ENCODE data around the gene SRSF3.
"Not testable (repeated sequence)": the region's sequence is repeated elsewhere in the genome, so short reads cannot be mapped to it uniquely, and the experiment has no call there.

SRSF3 gene

DNA sequence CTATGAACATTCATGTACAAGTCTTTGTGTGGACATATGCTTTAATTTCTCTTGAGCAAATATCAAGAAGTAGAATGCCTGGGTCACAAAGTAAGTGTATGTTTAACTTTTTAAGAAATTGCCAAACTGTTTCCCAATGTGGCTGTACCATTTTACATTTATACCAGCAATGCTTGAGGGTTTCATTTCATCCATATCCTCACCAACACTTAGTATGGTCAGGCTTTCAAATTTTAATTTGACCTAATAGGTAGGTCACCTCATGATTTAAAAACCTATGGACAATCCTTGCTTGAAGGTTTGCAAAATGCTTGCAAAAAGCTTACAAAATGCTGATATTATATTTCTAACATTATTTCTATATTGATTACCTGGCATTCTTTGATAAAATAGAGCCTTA is 19.5 kb upstream of the SRSF3 start:
- DNase-seq (ENCODE audit: low read depth, low spot score) = no peak

DNA sequence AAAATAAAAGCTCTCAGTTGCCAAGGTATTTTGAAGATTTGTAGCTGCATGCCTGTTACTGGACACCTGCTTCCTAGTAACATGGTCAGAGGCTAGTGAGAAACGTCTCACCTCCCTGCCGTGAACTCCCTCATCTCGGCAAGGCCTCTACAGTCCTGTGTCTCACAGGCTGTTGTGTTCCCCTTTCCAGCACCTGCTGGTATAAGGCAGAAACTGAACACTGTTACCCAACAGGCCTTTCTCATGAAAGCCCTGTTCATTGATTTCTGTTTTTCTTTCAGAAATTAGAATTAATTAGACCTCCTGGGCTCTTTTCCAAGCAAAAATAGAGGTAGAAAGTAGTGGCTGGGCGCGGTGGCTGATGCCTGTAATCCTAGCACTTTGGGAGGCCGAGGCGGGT is 17.6 kb upstream of the SRSF3 start:
- DNase-seq (ENCODE audit: low read depth, low spot score) = no peak

DNA sequence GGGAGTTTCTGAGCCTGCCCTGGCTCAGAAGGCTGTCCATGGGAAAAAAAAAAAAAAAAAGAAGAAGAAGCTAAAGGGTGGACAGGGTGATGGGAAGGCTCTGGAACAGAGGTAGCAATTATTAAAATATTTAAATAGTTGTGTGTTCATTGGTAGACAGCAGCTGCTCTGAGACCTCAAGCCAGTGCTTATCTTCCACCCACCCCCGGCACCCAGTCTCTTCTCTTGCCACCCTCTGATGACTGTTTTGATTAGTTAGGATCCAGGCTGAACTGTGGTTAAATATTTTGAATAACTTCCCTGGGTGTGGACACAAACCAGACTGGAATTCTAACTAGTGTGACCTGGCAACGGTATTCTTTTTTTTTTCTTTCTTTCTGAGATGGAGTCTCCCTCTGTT is 16.9 kb upstream of the SRSF3 start:
- no peak for DNase-seq (ENCODE audit: low read depth, low spot score)

DNA sequence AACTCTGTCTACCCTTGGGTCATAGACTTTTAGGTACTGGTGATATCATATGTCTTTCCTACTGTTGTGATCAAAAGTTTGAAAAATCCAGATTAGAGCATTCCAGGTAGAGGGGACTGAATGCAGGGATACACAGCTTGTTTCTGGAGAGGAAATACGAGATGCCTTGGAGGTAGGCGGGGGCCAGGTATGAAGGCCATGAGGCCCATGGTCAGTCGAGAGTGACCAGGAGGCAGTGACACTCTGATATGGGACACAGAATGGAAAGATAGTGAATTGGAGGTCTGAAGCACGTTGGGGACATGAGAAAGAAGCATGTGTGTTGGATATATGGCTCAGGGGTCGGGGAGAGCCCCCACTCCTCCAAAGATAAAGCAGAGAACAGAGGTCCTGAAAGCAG is 16.1 kb upstream of the SRSF3 start:
- DNase-seq (ENCODE audit: low read depth, low spot score) = no peak

DNA sequence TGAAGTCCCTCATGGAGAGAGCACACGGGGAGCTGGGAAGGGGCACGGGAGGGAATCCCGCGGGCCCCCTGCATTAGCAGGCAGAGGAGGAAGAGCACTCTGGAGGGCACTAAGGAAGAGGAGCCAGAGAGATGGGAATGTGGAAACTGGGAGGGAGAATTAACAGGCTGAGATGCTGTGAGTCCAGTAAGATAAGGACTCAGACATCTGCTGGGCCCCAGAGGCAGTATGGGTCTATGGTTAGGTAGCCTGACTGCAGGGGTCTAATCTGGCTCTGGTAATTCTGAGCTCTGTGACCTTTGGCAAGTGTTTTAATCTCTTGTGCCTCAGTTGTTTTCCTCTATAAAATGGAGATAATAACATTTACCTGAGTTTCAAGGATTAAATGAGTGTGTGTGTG is 15.7 kb upstream of the SRSF3 start:
- no peak for DNase-seq (ENCODE audit: low read depth, low spot score)

DNA sequence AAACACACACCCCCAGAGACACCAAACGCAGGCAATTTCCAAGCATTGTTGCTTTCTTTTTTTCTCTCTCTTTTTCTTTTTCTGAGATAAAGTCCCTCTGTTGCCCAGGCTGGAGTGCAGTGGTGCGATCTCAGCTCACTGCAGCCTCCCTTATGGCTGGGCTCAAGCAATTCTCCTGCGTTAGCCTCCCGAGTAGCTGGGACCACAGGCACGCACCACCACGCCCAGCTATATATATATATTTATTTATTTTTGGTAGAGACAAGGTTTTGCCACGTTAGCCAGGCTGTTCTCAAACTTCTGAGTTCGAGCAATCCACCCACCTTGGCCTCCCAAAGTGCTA is 14.0 kb upstream of the SRSF3 start:
- DNase-seq (ENCODE audit: low read depth, low spot score) = no peak

DNA sequence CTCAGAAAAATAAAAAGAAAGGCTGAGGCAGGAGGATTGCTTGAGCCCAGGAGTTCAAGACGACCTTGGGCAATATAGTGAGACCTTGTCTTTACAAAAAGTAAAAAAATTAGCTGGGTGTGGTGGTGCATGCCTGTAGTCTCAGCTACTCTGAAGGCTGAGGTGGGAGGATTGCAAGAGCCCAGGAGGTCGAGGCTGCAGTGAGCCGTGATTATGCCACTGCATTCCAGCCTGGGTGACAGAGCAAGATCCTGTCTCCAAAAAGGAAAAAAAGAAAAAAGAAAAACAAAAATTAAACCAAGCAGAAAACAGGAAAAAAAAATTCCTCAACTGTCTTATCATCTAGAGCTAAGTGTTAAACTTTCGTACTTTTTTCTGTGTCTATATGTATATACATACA is 12.4 kb upstream of the SRSF3 start:
- DNase-seq (ENCODE audit: low read depth, low spot score) = no peak

DNA sequence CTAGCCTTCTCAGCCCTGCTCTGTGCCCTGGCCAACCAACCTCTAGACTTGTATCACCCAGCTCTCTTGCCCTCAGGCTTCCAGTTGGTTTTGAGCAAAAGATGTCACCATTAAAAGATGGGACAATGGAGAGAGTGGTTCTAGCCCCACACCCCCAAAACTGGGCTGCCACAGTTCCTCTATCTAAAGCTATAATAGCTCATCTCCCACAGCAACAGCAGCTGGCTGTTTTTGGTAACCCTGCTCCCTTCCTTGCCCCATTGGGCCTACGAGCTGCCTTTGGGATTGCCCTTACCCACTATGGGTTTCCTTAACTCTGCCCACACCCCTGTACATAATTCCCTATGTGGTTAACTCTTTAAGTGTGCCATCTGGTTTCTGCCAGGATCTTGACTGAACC is 7.6 kb upstream of the SRSF3 start:
- no peak for DNase-seq (ENCODE audit: low read depth, low spot score)

DNA sequence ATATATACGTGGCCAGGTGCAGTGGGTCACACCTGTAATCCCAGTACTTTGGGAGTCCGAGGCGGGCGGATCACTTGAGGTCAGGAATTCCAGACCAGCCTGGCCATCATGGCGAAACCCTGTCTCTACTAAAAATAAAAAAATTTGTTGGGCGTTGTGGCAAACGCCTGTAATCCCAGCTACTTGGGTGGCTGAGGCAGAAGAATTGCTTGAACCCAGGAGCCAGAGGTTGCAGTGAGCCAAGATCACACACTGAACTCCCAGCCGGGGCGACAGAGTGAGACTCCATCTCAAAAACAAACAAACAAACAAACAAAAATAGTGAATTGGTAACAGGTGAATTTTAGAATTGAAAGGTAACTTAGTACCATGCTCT is 5.1 kb upstream of the SRSF3 start:
- not testable (repeated sequence) for DNase-seq (ENCODE audit: low read depth, low spot score)

DNA sequence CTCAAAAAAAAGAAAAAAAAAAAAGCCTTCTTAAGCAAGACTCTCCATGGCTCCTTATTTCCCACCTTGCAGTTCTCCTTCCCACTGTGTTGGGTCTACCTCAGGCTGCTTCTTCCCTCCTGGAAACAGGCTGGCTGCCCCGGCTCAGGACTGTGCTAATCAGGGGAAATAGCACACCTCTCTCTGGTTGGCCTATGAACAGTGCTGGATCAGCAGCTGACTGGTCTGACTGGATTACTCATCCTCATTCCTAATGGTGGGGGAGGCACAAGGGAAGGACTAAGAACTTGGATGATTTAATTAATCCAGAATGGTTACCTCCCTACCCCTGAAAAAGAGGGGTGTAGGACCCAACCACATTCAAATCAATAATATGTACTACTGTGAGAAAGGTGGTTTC is 3.9 kb upstream of the SRSF3 start:
- DNase-seq (ENCODE audit: low read depth, low spot score) = no peak

DNA sequence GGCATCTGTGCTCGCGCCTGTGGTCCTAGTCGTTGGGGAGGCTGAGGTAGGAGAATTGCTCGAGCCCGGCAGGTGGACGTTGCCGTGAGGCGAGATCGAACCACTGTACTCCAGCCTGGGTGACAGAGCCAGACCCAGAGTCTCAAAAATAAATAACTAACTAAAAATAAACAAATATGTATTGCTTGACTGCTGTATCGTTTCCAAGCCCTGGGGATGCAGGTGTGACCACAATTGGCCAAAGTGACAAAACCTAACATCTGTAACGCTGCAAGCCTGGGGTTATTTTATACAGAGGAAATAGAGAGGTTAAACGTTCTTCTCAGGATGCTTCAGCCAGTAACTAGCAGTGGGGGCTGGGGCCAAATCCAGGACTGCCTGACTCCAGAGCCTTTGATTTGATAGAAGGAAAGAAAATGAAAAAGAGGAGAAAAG is 1.9 kb upstream of the SRSF3 start:
- DNase-seq (ENCODE audit: low read depth, low spot score) = no peak

DNA sequence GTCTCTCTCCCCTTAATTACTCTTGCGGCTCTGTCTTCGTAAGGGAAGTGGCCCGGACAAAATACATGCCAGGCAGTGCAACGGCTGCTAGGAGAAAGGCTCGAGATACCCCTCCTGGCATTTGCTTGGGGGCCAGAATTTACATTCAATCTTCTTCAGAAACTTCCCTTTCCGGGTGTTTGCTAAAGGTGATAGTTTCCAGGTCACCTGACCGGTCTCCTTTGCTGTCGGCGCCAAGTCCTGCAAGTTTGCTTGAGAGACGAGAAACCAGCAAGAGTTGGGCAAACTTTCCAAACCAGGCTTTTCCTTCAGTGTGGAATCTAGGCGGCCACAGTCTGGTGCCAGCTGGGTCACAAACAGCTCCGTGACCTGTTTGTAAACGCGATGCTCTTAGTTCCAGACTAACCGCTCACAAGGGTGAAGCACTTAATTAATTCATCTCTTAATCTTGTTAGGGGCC is 563 bp upstream of the SRSF3 start:
- no peak for DNase-seq (ENCODE audit: low read depth, low spot score)

DNA sequence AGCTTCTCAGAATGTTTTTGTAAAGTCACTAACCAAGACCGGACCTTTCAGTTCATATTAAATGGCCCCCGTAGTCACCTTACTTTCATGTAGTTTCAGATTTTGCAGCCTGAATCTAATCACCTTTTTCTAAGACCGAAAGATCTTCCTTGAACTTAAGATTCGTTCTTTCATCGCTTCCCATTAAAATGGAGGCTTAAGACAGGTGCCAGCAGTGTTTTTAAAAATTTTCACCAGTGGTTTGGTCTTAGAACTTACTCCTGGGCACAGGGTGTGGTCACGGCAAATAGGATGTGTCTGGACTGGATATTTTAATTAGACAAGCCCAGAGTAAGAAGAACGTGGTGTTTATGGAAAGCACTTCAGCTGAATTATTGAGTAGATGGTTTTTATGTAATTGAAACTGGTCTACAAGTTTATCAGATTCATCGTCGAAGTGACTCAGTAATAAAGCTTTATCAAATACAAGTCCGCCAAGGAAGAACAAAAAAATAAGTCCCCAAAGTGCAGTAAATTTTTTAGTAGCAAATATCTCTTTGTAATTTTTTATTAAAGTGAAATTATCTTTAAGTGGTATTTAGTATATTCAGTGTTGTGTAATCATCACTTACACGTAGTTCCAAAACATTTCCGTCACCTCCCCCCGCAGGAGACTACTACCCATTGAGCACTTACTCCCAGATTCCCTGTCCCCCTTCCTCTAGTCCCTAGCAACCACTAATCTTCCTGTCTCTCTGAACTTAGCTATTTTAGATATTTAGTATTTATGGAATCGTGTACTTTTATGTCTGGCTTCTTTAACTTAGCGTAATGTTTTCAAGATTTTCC is 868 bp downstream of the SRSF3 start:
- DNase-seq (ENCODE audit: low read depth, low spot score) = no peak

DNA sequence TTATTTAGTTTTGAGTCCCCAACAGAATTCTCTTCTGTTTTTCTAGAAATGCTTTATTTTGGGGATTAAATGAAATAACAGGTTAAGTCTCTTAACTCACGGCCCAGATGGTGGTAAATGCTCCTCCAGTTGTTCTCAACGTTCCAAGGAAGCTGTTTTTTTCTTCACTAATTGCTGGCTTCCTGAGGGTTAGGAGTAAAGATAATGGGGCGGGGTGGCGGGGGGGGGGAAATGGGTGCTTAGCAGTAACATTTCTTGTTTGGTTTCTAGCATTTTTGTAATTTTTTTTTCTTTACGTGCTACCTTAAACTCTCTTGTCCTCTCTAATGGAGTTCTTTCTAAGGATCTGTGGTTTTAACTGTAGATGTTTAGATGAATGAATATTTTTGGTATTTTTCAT is 2.2 kb downstream of the SRSF3 start:
- no peak for DNase-seq (ENCODE audit: low read depth, low spot score)

DNA sequence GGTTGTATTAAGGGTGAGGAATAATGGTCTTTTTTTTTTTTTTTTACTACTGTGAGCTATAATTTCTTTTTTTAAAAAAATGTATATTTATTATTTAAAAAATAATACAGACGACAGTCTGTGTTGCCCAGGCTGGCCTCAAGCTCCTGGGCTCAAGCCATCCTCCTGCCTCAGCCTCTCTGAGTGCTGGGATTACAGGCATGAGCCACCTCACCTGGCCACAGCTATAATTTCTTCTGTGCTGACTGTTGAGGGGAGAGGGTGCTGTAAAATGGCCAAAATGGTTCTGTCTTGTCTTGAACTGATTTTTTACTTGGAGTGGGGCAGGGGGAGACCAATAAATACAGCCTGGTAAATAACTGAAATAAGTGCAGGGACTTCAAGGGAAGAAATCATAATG is 3.6 kb downstream of the SRSF3 start:
- DNase-seq (ENCODE audit: low read depth, low spot score) = no peak

DNA sequence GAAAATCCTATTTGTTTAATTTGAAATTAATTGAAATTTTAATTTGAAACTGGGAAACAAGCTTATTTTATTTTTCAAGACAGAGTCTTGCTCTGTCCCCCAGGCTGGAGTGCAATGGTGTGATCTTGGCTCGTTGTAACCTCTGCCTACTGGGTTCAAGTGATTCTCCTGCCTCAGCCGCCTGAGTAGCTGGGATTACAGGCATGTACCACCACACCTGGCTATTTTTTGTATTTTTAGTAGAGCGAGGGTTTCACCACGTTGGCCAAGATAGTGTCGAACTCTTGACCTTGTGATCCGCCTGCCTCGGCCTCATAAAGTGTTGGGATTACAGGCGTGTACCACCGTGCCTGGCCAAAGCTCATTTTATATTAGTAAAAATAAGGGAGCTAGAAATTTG is 4.2 kb downstream of the SRSF3 start:
- DNase-seq (ENCODE audit: low read depth, low spot score) = no peak

DNA sequence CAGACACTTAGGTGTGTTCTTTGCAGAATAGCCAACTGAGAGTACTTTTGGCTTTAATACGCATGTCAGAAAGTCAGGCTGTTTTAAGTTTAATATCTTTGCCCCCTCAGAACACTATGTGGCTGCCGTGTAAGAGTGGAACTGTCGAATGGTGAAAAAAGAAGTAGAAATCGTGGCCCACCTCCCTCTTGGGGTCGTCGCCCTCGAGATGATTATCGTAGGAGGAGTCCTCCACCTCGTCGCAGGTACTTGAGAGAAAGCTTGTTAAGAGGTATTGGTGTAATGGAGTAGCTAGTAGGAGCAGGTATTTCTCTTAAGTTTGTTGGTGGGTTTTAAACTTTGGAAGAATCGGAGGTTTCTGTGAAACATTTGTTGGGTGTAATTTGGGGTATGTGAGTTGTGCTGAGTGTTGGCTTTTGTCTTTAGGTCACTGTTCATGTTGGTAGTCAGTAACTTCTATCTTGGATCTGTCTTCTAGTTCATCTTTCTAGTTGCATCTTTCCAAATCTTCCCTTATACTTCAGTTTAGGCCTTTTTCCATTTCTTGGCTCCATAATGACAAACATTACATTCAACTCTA is 4.7 kb downstream of the SRSF3 start:
- no peak for DNase-seq (ENCODE audit: low read depth, low spot score)

DNA sequence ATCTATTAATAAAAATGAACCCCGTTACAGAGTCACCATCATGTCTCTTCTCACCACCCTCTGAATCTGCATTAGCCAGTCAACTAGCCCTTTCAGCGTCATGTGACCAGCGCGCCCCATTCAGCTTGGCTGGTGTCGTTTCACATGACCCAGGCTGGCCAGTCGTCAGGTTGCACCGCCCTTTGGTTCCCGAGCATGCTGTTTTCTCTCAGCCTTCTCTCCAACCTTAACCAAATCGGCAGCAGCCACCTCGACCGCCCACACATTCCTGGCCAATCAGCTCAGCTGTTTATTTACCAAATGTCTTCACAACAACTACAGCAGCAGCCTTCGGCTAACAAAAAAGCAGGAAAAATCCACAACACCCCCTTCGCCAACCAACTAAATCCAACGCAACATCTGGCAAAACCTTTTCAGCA is 5.6 kb downstream of the SRSF3 start:
- no peak for DNase-seq (ENCODE audit: low read depth, low spot score)

DNA sequence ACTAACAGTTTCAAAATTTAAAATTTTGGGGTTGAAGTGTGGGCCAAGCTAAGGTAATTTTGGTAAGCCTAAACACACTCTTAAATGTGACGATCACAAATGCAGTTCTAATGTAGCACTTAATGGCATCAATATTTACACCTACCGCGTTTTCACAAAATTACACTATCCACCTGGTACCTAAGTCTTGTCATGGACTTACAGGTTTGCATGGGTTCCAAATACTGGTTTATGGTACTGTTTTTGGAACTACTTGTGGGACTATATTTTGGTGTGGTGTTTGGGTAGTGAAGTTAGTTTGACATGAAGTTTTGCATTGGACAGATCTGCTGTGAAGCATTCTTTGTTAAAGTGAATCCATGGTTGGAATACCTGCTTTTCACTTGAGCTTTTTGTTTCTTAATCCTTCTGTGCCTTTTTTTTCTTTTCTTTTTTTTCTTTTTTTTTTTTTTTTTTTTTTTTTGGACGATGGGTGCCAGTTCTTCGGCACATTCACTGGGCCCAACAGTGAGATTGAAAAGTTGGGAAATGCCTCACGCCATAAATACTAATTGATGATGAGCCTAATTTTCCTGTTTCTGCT is 6.5 kb downstream of the SRSF3 start:
- DNase-seq (ENCODE audit: low read depth, low spot score) = no peak

DNA sequence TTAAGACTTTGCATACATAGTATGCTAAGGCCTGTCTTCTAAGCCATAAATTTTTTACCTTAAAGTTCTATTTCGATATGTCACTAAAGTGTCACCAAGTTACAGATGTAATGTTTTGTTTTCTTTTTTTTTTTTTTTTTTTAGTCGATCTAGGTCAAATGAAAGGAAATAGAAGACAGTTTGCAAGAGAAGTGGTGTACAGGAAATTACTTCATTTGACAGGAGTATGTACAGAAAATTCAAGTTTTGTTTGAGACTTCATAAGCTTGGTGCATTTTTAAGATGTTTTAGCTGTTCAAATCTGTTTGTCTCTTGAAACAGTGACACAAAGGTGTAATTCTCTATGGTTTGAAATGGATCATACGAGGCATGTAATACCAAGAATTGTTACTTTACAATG is 7.7 kb downstream of the SRSF3 start:
- DNase-seq (ENCODE audit: low read depth, low spot score) = not testable (repeated sequence)

DNA sequence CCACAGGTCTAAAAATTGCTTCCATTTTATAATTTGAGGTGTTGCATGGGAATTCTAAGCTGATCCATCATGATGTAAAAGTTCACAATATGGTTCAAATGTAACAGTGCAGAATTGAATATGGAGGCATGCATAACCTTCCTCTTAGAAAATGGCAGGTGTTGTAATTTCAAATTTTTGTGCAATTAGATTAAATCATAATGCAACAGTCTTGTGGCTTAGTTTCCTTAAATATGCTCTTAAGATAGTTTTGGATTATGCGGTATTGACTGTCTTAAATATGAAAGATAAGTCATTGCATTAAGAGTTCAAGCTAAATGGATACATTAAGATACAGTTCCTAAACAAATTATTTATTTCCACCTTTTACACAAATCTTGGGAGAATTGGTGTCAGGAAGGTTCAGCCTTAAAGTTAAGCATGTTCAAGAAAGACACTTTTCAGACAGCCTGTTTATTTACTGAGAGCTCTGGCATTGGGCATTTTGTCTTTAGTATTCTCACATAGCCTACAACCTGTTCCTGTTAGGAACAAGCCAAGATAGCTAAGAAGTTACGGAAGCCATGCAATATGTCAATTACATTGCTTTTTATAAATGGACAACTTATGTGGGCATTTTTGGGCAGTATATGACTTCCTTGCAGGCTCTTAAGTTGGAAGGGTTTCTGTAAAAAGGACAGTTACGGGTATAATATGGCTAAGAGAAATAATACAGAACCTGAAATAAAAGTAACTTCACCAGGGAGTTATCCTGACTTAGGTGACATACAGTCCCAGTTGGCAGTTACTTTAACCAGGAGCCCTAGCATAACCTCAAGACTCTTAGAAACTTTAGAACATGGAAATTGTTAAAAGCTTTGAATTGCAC is 9.3 kb downstream of the SRSF3 start:
- DNase-seq (ENCODE audit: low read depth, low spot score) = no peak

Measured in iPS DF 19.7 (cell line).